HG03469 (cell line): ENCODE results near the gene PCGF1.

Experiments used
- ATAC-seq: cut with Tn5 transposase; IDR thresholded peaks from one replicate; pipeline ENCODE4 v1.9.1; 2021; ENCODE audit warnings: mild to moderate bottlenecking, moderate library complexity, moderate number of reproducible peaks; ENCODE audit not compliant: unreplicated experiment

PCGF1 gene

DNA sequence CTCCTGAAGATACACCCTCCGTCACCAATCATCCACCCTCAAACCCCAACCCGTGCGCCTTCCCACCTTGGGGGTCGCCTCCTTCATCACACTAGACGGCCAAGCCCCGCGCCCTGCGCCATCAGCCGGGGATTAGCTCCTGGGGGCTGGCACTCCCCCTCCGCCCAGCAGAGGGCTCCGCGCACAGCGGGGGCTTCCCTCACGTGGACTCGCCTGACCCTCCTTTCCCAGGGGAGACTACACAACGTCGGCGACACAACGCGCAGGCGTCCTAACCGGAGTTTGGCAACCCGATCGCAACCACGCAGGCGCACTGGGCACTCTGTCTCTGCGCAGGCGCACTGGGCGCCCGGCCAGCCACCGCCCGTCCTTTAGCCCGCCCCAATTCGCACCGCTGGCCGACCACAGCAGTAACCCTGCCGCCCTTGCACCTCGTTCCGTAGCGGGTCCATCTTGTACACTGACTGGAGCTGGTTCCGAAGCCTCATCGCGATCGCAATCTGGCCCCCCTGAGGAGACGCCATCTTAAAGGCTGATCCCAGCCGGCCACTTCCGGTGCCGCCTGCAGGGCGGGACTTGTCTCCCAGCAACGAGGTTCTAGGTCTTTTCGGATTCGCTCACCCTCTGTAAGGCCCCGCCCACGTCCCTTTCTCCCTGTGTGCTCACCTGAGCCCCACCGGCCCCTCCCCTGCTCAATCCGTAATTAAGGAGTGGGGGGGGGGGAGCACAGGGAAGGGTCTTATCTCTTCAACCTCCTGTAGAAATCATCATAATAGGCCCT lies at the start of gene PCGF1:
Gene PCGF1 (minus strand): TSS at position 551 of the 781 bp plus-strand sequence. CDS start 27 bp downstream, at position 524.
- peak; percentile 78 for ATAC-seq

DNA sequence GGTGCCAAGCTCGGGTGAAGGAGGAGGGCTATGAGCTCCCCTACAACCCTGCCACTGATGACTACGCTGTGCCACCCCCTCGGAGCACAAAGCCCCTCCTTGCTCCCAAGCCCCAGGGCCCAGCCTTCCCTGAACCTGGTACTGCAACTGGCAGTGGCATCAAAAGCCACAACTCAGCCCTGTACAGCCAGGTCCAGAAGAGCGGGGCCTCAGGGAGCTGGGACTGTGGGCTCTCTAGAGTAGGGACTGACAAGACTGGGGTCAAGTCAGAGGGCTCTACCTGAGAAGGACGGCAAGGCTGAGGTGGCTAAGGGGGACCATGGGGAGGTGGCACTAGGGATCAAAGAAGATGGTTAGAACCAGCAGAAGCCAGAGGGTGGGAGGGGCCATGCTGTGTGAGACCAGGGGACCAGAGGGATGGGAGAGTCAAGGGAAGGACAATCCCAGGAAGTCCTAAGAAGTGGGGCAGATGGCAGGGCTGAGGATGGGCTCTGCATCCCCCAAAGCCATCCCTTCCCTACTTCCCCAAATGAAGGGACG lies 49.4 kb upstream of the PCGF1 start:
- ATAC-seq: no peak

DNA sequence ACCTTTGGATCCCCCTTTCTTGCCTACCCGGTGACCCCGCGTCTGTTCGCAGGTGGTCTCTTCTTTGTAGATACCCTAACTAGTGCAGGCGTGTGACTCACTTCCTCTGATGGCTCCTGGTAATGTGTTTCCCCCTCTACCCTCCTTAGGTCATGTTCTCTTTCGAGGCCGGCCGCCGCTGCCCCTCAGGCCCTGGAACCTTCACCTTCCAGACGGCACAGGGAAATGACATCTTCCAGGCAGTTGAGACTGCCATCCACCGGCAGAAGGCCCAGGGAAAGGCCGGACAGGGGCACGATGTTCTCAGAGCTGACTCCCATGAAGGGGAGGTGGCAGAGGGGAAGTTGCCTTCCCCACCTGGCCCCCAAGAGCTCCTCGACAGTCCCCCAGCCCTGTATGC lies 48.7 kb upstream of the PCGF1 start:
- no peak for ATAC-seq

DNA sequence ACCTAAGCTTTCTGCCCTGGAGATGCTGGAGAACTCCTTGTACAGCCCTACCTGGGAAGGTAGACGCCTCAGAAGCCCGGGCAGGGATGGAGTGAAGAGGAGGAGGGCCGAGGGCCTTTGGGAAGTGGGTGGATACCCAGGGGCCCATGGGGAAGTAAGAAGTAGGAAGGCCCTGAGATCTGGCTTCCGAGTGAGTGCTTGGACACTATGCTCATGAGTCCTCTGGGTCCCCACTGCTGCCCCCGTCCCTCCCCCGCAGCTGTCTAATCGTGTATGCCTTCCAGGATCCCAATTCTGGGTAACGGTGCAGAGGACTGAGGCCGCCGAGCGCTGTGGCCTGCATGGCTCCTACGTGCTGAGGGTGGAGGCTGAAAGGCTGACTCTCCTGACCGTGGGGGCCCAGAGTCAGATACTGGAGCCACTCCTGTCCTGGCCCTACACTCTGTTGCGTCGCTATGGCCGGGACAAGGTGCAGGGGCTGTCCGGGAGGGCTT lies 48.2 kb upstream of the PCGF1 start:
- no peak for ATAC-seq

DNA sequence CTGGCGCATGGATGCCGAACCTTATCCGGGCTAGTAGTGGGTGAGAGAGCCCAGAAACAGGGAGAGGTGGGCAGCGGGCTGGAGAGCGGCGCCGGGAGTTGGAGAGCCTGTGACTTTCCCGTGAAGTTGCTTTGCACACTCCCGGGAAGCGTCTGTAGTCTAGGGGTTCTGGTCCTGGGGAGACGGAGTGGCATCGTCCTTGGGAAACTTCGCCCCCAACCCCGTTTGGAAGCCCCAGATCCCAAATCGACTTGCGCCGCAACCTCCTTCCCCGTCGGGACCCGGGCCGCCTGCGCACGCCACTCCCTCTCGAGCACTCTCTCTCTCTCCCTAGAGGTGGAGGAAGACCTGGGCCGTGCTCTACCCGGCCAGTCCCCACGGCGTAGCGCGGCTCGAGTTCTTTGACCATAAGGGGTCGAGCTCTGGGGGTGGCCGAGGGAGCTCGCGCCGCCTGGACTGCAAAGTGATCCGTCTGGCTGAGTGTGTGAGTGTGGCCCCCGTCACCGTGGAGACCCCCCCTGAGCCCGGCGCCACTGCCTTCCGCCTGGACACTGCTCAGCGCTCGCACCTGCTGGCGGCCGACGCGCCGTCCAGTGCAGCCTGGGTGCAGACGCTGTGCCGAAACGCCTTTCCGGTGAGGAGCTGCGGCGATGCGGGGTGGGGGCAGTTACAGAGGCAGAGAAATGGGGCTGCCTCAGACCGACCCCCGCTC lies 47.5 kb upstream of the PCGF1 start:
- ATAC-seq: no peak

DNA sequence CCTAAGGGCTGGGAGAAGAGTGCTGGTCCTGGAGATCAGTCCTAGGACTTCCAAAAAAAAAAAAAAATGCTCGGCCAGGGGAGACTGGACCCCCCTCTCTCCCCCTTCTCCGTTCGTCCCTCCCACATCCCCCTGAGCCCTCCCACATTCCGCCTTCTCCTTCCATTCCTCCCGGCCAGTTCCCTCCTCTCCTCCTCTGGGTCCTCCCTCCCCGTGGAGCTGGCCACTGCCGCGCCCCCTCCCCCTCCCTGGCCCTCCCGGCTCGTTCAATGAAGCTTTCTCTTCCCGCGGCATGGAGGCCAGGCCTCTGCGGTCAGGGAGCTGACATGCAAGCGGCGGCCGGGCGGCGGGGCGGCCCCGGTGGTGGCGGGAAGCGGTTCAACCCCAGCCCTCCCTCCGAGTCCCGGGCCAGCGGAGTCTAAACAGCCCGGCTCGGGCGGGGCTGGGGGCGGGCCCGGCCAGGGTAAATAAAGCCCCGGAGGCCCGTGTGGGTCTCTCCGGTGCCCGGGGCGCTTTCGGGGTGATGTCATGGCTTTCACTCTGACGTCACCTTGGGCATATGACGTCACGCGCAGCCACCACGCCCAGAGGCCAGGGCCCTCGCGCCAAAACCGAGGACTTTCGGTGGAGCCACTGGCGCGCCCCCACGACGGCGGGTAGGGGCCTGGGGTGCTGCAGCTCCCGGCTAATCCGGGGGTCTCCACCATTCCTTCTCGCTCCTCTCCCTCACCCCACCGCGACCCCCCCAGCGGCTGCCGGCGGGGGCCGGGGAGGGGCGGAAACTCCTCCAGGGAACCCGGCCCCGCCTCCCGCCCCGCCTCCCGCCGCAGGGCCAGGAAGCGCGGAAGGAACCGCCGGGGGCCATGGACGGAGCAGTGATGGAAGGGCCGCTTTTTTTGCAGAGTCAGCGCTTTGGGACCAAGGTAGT lies 46.7 kb upstream of the PCGF1 start, which contains the start of the genes DOK1 and LOXL3:
Gene DOK1 (plus strand): TSS at position 829 of the 928 bp plus-strand sequence. CDS start 35 bp downstream, at position 864.
Gene LOXL3 (minus strand): TSS at position 51 of the 928 bp plus-strand sequence. CDS start 1,308 bp downstream, outside the sequence.
- ATAC-seq: peak; percentile 29

DNA sequence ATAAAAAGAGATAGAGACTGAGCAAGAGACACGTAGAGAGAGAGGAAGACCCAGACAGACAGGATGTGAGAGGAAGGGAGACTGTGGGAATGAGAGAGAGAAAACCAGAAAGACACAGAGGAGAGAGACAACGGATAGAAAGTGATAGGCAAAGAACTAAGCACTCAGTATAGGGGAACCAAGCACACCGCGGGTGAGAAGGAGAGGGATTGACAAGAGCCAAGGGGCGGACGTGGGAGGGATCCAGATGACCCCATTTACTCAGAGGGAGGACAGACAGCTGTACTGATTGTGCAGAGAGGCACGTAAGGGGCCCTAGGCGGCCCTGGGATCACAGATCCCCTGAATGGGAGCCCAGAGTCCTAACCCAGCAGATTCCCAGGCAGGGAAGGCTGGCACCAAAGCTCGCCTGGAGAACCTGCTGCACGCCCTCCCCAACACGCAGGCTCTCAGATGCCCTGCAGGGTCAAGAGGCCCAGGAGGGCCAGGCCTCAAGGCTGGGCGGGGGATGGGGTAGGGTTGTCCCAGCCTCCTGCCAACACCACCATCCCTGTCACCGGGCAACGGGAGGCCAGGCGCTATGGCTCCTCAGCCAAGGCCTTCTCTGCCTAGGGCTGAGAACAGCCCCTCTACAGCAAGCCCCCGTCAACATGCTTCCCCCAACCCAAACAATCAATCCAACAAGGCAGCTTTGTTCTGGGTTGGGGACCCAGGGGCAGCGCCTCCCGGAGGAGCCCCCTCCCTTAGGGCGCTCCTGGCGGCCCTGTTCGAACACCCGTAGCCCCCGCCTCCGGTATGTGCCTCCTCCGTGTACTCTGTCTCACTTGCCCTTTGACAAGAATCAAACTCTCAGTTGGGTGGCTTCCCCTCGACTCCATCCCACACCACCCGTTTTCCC lies 45.7 kb upstream of the PCGF1 start:
- ATAC-seq: no peak

DNA sequence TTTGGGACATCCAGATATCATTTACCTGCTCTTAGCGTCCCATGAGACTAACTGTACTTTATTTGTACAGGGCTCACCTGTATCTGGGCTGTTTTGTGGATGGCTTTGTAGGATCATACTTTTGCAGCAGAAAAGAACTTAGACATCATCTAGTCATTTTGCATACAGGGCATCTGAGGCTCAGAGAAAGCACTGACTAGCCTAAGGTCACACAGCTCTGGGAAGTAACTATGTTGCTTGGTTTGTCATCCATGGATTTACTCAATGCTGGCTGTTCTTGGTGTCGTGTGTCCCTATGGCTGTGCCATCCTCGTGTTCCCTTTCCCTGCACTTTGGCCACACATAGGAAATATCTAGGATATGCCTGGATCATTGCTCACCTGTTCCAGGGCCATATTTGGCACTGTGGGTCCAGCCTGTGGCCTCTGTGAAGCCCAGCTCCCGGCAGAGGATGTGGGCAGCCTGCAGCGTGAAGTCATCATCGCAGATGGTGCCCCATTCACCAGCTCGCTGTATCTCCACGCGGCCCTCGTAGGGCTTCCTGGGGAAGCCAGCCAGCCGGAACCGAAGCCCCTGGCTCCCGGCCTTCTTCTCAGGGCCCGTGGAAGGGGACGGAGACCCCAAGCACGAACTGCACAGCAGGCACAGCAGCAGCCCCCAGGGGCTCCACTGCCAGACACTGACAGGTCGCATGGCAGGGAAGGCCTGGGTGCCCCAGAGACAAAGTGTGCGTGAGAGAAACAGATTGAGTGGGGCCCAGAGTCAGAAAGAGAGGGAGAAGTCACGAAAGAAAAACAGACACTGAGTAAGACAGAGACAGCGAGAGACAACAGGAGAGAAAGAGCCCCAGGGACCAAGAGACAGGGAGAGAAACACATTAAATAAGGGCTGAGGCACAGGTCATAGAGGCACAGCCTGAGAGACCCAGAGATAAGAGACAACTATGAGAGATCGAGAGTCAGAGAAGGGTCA lies 44.7 kb upstream of the PCGF1 start:
- no peak for ATAC-seq

DNA sequence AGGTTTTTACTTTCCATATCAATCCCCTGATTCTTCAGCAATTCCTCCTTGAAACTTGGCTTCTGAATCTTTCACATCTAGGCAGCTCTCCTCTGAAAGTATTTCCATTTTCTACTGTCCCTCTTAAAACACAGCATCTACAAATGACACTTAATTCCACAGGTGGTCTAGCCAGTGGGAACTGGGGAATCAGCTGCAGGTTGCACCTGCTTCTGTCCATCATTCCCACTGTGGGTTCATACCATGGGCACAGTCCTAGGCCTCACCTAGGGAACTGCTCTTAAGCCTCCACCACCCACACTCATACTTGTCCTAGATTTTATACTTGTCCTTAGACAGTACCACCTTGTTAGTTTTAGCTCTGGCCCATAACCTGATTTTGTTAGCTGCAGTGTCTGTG lies 44.0 kb upstream of the PCGF1 start:
- ATAC-seq: no peak

DNA sequence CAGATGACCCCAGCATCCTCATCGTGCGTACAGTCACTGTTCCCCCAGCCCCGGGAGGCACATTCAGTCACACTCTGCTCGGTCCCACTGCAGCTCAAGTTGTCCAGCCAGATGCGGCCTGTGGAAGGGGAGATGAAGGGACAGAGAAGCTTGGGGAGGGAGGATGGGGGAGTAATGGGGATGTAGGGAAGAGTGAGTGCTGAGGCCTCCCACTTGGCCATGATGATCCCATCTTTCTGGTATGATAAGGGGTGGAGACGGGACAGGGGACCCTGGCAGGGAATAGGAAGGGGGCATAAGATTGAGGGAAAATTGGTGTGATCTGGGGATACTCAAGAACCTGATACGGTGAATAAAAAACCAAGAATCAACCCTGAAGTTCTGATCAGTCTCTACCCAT lies 42.7 kb upstream of the PCGF1 start:
- no peak for ATAC-seq

DNA sequence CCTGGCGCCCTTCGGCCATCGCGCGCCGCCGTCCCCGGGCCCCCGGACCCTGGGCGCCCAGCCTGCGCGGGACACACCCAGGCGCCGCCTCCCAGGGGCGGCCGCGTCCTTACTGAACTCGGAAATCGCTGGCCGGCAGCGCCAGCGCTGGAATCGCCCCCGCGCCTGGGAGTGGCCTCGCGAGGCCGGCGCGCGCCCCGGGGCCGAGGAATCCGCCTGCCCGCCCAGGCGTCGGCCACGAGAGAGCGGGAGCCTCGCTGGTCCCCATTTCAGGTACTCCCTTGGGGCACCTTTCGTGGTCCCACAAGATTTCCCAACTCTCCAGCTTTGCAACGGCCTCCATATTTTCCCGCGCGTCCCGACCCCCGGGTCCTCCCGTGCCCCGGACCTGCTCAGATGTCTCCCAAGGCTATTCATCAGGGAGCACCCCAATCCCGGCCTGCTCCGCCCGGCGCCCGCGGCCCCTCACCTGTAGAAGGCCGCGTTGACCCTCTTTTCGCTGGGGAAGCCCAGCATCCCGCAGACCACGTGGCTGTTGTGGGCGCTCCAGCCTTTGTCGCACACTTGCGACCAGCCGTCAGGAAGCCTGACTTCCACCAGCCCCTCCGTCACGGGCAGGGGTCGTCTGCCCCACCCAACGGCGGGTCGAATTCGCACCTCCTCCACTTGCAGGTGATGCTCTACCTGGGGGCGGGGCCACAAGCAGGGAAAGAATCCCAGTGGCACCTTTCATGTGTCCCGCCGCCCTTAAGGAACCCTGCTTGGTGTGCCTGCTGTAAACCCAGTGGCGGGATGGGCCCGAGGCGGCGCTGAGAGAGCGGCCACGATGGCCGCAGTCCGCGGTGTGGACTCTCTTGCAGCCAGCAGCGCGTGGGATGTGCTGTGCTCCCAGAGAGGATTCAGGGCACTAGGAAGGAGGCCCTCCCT lies 41.7 kb upstream of the PCGF1 start:
- no peak for ATAC-seq

DNA sequence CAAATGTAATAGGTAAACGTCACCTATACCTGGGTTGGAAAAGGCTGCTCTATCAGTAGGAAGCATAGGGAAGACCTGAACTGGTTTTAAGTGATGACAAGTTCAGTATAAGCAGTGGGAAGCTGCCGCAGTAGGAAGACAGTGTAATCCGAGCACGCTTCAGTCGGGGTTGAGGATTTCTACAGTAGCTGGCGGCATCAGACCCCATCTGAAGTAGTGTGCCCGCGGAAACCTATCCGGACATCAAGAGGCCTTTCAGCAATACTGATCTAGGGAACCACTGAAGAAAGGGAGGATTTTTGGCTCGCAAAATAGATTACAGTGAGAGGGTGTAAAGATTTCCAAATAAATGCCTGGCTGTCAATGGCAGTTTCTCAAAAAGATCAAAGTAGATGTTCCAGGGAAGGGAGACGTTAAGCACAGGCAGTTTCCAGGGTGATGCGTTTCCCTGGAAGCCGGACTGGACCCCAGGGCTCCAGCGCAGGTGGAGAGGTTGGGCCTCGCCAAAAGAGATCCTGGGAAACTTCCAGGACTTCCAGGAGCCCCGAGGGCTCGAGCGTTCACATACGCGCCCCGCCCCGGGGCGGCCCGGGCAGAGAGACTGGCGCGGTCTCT lies 40.9 kb upstream of the PCGF1 start:
- no peak for ATAC-seq

DNA sequence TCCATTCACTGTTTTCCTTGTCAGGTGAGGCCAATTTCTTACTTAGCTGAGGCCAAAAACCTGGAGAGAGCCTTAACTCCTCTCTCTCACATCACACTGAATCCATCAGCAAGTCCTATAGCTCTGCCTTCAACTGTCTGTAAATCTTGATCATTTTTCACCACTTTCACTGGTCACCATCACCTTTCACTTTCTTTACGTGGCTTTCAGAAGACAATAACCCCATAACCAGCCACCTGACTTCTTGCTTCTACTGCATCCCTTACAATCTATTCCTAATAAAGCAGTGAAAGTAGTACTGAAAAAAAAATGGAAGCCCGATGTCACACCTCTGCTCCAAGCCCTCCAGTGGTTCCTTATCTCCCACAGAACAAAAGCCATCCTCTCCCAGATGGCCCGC lies 38.5 kb upstream of the PCGF1 start:
- no peak for ATAC-seq

DNA sequence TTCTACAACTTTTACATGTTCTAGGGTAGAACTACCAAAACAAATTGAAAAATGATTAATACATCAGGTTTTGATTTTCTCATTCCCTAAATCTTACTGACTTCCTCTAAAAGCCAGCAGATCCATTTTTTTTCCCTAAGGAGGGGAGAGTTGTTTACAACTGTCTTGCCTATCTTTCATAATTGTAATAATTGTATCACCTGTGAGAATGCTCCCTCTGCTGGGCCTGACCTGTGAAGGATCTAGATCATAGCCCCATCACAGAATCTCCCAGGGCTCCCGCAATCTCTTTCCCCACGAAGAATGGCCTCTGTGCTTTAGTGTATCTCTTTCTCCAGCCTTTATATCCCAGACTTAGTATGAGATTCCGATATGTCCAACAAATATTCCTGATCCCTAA lies 37.1 kb upstream of the PCGF1 start:
- no peak for ATAC-seq

DNA sequence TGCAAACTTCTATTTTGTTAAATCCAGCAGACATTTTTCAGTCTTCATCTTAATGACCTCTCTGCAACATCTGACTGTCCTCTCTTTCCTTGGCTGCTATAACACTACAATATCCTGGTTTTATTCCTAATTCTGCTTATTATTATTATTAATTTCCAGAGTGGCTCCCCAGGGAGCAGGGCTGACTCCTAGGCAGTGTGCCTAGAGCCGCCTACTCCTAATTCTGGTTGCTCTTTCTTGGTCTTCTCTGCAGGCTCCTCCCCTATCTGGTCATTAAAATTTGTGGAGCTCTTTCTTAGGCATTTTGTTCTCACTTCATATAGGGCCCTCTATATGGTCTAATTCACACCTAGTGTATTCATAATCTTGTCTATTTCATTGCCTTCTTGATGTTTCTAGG lies 35.5 kb upstream of the PCGF1 start:
- no peak for ATAC-seq

DNA sequence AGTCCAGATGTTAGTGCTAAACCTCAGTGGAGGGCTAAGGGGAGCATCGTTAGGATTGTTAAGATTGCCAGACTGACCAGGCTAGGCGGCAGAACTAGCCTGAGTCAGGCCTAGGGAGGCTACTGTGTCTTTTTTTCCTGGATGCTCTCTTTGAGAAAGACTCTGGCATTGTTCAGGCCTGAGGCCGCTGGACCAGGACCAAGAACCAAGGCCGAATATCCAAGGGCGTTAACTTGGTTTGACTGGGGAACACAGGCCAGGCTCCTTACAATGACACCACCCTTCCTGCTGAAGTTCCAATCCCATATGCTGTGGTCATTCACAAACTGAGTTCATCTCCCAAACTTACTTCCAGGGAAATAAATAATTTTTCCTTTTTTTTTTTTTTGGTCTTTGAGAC lies 32.8 kb upstream of the PCGF1 start:
- no peak for ATAC-seq

DNA sequence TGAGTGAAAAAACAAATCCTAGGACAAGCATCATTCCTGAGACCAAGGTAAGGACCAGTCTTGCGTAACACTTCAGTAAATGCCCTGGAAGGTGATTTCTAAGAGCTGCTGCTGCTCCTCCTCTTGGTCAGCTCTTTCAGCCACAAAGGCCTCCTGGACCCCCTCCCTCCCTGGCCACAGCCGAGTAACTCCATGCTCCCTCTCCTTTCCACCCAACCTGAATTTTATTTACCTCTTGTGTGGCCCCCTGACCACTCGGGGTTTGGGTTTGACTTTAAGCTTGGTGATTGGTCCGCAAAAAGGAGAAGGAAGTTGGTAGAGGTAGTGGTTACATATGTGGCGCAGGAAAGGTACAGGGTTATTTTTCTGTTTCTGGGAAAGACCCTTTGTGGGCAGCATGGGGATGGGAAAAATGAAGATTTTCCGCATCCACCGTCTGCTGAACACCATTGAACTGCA lies 31.4 kb upstream of the PCGF1 start:
- ATAC-seq: no peak
